Measurements from ENCODE around the gene WDCP. TPM values are rescaled to one million over a fixed set of nuclear protein-coding genes. Genes with fewer than 3 reads are reported as not detected.

WDCP gene
- 7.9 and 8.2 TPM in 2 replicates for total RNA-seq

GRCh38 chr2:24046930-24047702, at the start of gene WDCP:
WDCP (minus strand) TSS chr2:24047391; CDS start chr2:24039494, 7,897 bp downstream.

GRCh38 chr2:24084386-24085199, 37.4 kb upstream of the WDCP start, which contains the start of gene TP53I3:
TP53I3 (minus strand) TSS chr2:24084834; CDS start chr2:24084326, 508 bp downstream.

GRCh38 chr2:24075915-24076848, 29.0 kb upstream of the WDCP start, which contains the start of gene SF3B6:
SF3B6 (minus strand) TSS chr2:24076326; CDS start chr2:24076229, 97 bp downstream.

DNA sequence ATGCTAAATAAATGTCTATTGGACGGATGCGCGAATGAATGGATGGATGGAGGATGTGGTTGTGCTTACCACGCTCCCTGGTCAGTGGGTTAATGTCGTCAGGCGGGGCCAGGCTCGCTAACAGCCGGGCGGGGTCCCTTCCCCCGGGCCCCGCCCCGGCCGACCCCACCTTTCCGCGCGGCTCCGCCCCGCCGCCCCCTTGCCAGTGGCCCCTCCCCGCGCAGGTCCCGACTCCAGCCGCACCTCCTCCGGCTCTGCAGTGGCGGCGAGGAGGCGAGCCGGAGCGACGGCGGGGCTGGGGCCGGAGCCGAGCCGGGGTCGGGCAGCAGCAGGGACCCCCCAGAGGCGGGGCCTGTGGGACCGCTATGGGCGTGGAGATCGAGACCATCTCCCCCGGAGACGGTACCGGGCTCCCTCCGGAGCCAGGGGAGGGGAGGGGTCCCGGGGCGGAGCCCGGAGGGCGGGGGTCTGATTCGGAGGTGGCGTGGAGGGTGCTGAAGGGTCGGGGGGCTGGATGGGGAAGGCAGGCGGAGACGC, 2.4 kb upstream of the WDCP start, which contains the start of gene FKBP1B:
Gene FKBP1B, plus strand, starts transcription at position 257 of the 537 bp plus-strand sequence. Its CDS starts 109 bp downstream, at position 366.

DNA sequence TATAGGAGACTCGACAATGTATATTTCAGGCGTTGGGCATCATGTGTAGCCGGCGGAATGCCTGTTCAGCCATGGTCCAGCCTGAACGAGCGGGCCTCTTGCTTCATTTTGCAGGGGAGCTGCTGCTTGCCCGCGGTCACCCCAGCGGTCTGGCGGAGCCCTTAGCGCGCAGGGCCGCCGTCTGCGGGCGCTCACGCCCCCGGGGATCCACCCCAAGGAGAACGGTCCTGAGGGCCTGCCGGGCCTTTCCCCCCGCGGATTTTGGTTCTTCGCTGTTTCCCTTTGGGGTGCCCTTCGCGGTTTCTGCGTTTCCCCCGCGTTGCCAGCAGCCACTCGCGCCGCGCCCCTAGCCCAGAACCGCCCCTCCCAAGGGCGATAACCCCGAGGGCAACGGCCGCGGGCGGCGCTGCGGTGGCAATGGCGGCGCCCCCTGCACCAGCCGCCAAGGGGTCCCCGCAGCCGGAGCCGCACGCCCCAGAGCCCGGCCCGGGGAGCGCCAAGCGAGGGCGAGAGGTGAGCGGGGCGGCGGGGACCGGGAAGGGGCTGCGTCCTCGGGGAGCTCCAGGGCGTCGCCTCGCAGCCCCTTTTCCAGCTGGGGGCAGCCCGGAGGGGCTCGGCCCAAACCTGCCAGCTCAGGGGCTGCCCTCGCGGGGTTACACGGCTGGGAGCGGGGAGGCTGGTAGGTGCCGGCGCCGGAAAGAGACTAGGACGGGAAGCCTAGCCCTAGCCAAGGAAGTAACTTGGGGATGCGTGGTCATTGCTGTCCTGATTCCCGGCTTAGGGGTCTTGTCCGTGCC, 37.3 kb downstream of the WDCP start, which contains the start of gene MFSD2B:
Gene MFSD2B, plus strand, starts transcription at position 406 of the 797 bp plus-strand sequence. Its CDS starts 12 bp downstream, at position 418.

Other genes with a start within 250 kb of the WDCP start
- gene ATAD2B, start 120.3 kb downstream of the WDCP start, total RNA-seq = 1.5 TPM in 2 replicates
- 7.7 and 8.2 TPM in 2 replicates for gene UBXN2A, start 106.9 kb downstream of the WDCP start, total RNA-seq
- gene MFSD2B, start 37.3 kb downstream of the WDCP start, total RNA-seq = 0.59 and 1.0 TPM in 2 replicates
- 16.8 and 26.1 TPM in 2 replicates for gene FKBP1B, start 2.4 kb upstream of the WDCP start, total RNA-seq
- gene SF3B6, start 28.9 kb upstream of the WDCP start, total RNA-seq = 173 and 176 TPM in 2 replicates
- 46.4 and 52.5 TPM in 2 replicates for gene TP53I3, start 37.4 kb upstream of the WDCP start, total RNA-seq
- gene PFN4, start 75.9 kb upstream of the WDCP start, total RNA-seq = 0.15 and 0.17 TPM in 2 replicates
- gene FAM228B, start 76.1 kb upstream of the WDCP start, total RNA-seq = 1.9 and 4.2 TPM in 2 replicates
- 0.34 and 1.5 TPM in 2 replicates for gene FAM228A, start 127.7 kb upstream of the WDCP start, total RNA-seq

Measured in bronchus fibroblast of lung (primary cell).